Mesenchymal stem cell (in vitro differentiated cells and primary cell): ENCODE data around the gene STK40.

Source experiments
- DNase-seq: peaks from one replicate; pipeline ENCODE4 v3.0.0-alpha.2; 2013
- H2AFZ ChIP-seq: one replicate; pipeline ENCODE4 v1.6.1; 2013; ENCODE audit warnings: low read depth, mild to moderate bottlenecking, control low read depth, inconsistent platforms, low read length, moderate library complexity
- H2AK5ac ChIP-seq: 2 replicates; pipeline ENCODE4 v1.6.1; 2013; ENCODE audit warnings: low read length, moderate library complexity, mild to moderate bottlenecking, inconsistent platforms; ENCODE audit not compliant: severe bottlenecking
- H2BK120ac ChIP-seq: one replicate; pipeline ENCODE4 v1.6.1; 2013; ENCODE audit warnings: low read depth, mild to moderate bottlenecking, inconsistent platforms, low read length, moderate library complexity
- H2BK12ac ChIP-seq, 2 experiments: one replicate each; pipeline ENCODE4 v1.6.1; 2013; ENCODE audit warnings: inconsistent platforms in 2 of 2, low read length in 2 of 2, mild to moderate bottlenecking in 2 of 2, moderate library complexity in 2 of 2, control low read depth in 1 of 2
- H2BK15ac ChIP-seq: one replicate; pipeline ENCODE4 v1.6.1; 2013; ENCODE audit warnings: mild to moderate bottlenecking, low read depth, inconsistent platforms; ENCODE audit not compliant: poor library complexity, severe bottlenecking
- H2BK5ac ChIP-seq: 2 replicates; pipeline ENCODE4 v1.6.1; 2013; ENCODE audit warnings: low read depth, mild to moderate bottlenecking, low read length, control low read depth, inconsistent platforms; ENCODE audit not compliant: poor library complexity, severe bottlenecking
- H3K14ac ChIP-seq, 2 experiments: one replicate each; pipeline ENCODE4 v1.6.1; 2013; ENCODE audit warnings: inconsistent platforms in 2 of 2, low read length in 2 of 2, control low read depth in 1 of 2, mild to moderate bottlenecking in 1 of 2, moderate library complexity in 1 of 2
- H3K18ac ChIP-seq, 2 experiments: one replicate each; pipeline ENCODE4 v1.6.1; 2013; ENCODE audit warnings: inconsistent platforms in 2 of 2, low read length in 2 of 2, control low read depth in 1 of 2, low read depth in 1 of 2, mild to moderate bottlenecking in 1 of 2
- H3K23ac ChIP-seq, 2 experiments: one replicate each; pipeline ENCODE4 v1.6.1; 2013; ENCODE audit warnings: inconsistent platforms in 2 of 2, low read length in 2 of 2, mild to moderate bottlenecking in 2 of 2, moderate library complexity in 2 of 2, control low read depth in 1 of 2
- H3K27ac ChIP-seq: 2 replicates; pipeline ENCODE4 v1.5.1; 2013; ENCODE audit warnings: mild to moderate bottlenecking, moderate library complexity, low read length, control low read depth, inconsistent platforms; ENCODE audit not compliant: poor library complexity, severe bottlenecking
- H3K27me3 ChIP-seq, 2 experiments: 2 replicates each; pipeline versions ENCODE4 v1.6.1 to v1.7.0; 2013; ENCODE audit warnings: low read length in 2 of 2, mild to moderate bottlenecking in 2 of 2, moderate library complexity in 2 of 2, control low read depth in 1 of 2, inconsistent platforms in 1 of 2; ENCODE audit not compliant: control insufficient read depth in 1 of 2, insufficient read depth in 1 of 2
- H3K36me3 ChIP-seq, 2 experiments: 2 replicates each; pipeline versions ENCODE4 v1.6.1 to v1.7.0; 2013; ENCODE audit warnings: low read length in 2 of 2, control low read depth in 1 of 2, inconsistent platforms in 1 of 2, low read depth in 1 of 2, mild to moderate bottlenecking in 1 of 2; ENCODE audit not compliant: insufficient read depth in 2 of 2, control insufficient read depth in 1 of 2
- H3K4ac ChIP-seq, 2 experiments: one replicate each; pipeline ENCODE4 v1.6.1; 2013; ENCODE audit warnings: inconsistent platforms in 2 of 2, low read length in 2 of 2, mild to moderate bottlenecking in 2 of 2, moderate library complexity in 2 of 2, control low read depth in 1 of 2, low read depth in 1 of 2
- H3K4me1 ChIP-seq: 2 replicates; pipeline ENCODE4 v1.6.1; 2013; ENCODE audit warnings: low read depth, low read length, control low read depth; ENCODE audit not compliant: control insufficient read depth, insufficient read depth
- H3K4me2 ChIP-seq: 2 replicates; pipeline ENCODE4 v1.6.1; 2013; ENCODE audit warnings: low read length, mild to moderate bottlenecking, inconsistent platforms; ENCODE audit not compliant: poor library complexity, severe bottlenecking
- H3K4me3 ChIP-seq, 2 experiments: 2 replicates each; pipeline versions ENCODE4 v1.5.1 to v1.7.0; 2013; ENCODE audit warnings: low read length in 2 of 2, mild to moderate bottlenecking in 2 of 2, control low read depth in 1 of 2, low read depth in 1 of 2; ENCODE audit not compliant: insufficient read depth in 1 of 2
- H3K79me1 ChIP-seq: replicated peaks from 2 replicates; pipeline ENCODE4 v1.6.1; 2013; ENCODE audit warnings: mild to moderate bottlenecking, control low read depth, low read length, inconsistent platforms; ENCODE audit not compliant: poor library complexity, severe bottlenecking
- H3K9ac ChIP-seq: 2 replicates; pipeline ENCODE4 v1.7.0; 2013; ENCODE audit warnings: mild to moderate bottlenecking, low read length, moderate library complexity
- H3K9me3 ChIP-seq: 2 replicates; pipeline ENCODE4 v1.7.0; 2013; ENCODE audit warnings: mild to moderate bottlenecking, low read length; ENCODE audit not compliant: control insufficient read depth
- H4K8ac ChIP-seq: one replicate; pipeline ENCODE4 v1.6.1; 2013; ENCODE audit warnings: inconsistent platforms, mild to moderate bottlenecking, low read length, moderate library complexity
- H4K91ac ChIP-seq: one replicate; pipeline ENCODE4 v1.6.1; 2013; ENCODE audit warnings: mild to moderate bottlenecking, low read length, inconsistent platforms
- WGBS: methylation state at CpG from one replicate; pipeline ENCODE4 v1.1.7; 2013; ENCODE audit warnings: mixed read lengths; 5-methylcytosine and 5-hydroxymethylcytosine counted together

Gene STK40

GRCh38 chr1:36352125-36352909 lies 33.4 kb downstream of the STK40 start:
- H2BK12ac ChIP-seq: peak overlapping the region; percentile 34 to 54
- peak overlapping the region in 1 of 2 experiments; percentile 57 for H3K23ac ChIP-seq
- peak overlapping the region in 1 of 2 experiments; percentile 1 for H3K4me3 ChIP-seq
- H3K27ac ChIP-seq: peak overlapping the region; percentile 96
- peak overlapping the region; percentile 84 for H4K8ac ChIP-seq
- peaks cover 25% of the 10 kb centered on the region for H3K79me1 ChIP-seq
- H3K9me3 ChIP-seq: no peaks in the 10 kb centered on the region
- H3K36me3 ChIP-seq: peaks cover 57 to 77% of the 10 kb centered on the region in 2 experiments
- peak overlapping the region; percentile 76 for H2BK15ac ChIP-seq
- H2AK5ac ChIP-seq: peak overlapping the region; percentile 27
- no peak overlapping the region for H2AFZ ChIP-seq
- H2BK5ac ChIP-seq: peak overlapping the region; percentile 2
- H4K91ac ChIP-seq: peak overlapping the region; percentile 93
- WGBS: 56% methylated on average over 13 of the region's 13 CpGs
- H3K4me1 ChIP-seq: peaks cover 52% of the 10 kb centered on the region
- peak overlapping the region; percentile 52 to 61 for H3K4ac ChIP-seq
- H2BK120ac ChIP-seq: peak overlapping the region; percentile 93
- H3K9ac ChIP-seq: peak overlapping the region; percentile 80
- peak overlapping the region; percentile 79 to 86 for H3K18ac ChIP-seq
- H3K4me2 ChIP-seq: no peak overlapping the region
- H3K14ac ChIP-seq: peak overlapping the region in 1 of 2 experiments; percentile 28
- peak; percentile 47 for DNase-seq
- H3K27me3 ChIP-seq: no peaks in the 10 kb centered on the region

DNA sequence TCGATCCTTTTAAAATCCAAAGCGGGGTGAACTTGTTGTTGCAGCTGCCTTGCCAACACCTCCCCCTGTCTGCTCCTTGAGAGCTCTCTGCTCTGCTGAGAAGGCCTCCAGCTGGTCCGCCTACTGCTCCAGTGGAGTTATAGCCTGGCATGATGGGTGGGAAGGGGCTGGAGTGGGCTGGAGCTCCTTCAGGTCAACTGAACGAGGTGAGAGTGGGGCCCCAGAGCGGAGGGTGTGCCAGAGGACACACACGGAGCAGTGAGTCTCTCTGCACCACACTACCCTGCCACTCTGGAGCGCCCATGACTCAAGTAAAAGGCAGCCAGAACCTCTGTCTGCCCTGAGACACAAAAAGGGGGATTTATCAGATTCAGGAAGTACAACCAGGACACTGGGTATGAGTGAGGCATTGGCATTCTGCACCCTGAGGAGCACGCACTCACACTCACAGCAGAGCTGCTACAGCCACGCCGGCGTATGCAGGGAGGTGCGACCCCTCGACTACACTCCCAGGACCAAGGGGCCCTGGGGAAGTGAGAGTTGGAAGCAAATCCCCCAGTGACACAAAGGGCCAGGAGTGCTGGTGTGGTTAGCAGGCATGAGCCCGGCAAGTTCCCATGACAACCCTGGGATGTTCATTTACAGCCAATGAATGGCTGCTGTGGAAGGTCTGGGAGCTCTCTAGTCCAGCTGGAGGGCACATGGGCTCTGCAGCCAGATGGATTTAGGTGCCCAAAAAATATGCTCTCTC lies 34.3 kb downstream of the STK40 start:
- peak overlapping the region; percentile 93 for H2BK120ac ChIP-seq

GRCh38 chr1:36350659-36351226 lies 35.0 kb downstream of the STK40 start:
- Histone ChIP-seq H3K18ac (peak overlapping the region; percentile 85 to 98), H3K4me2 (peak overlapping the region; percentile 25), H2AFZ (no peak overlapping the region), H3K27me3 (no peaks in the 10 kb centered on the region), H3K14ac (peak overlapping the region in 1 of 2 experiments; percentile 73), H3K4me3 (peak overlapping the region in 1 of 2 experiments; percentile 48), H4K91ac (peak overlapping the region; percentile 99), H3K9me3 (no peaks in the 10 kb centered on the region), H3K36me3 (peaks cover 61 to 76% of the 10 kb centered on the region in 2 experiments), H4K8ac (peak overlapping the region; percentile 96), H2AK5ac (peak overlapping the region; percentile 94), H2BK12ac (peak overlapping the region; percentile 94 to 98), H3K4me1 (peaks cover 52% of the 10 kb centered on the region), H3K79me1 (peaks cover 29% of the 10 kb centered on the region), H3K9ac (peak overlapping the region; percentile 80), H3K27ac (peak overlapping the region; percentile 96), H2BK15ac (peak overlapping the region; percentile 85), H2BK5ac (peak overlapping the region; percentile 87), H3K23ac (no peak overlapping the region), H3K4ac (peak overlapping the region; percentile 70 to 94), H2BK120ac (peak overlapping the region; percentile 89)
- peak; percentile 91 for DNase-seq
- WGBS: 42% methylated on average over 12 of the region's 13 CpGs

More for the DNA sequence above, 34.3 kb downstream of the STK40 start:
- H4K91ac ChIP-seq: peak overlapping the region; percentile 97
- peak overlapping the region; percentile 96 for H4K8ac ChIP-seq
- H3K4me2 ChIP-seq: peak overlapping the region; percentile 25
- no peak overlapping the region for H3K23ac ChIP-seq
- peak overlapping the region; percentile 83 to 90 for H3K4ac ChIP-seq
- H3K36me3 ChIP-seq: peaks cover 62 to 77% of the 10 kb centered on the region in 2 experiments
- H3K14ac ChIP-seq: peak overlapping the region in 1 of 2 experiments; percentile 85
- H2BK5ac ChIP-seq: peak overlapping the region; percentile 76
- H2AFZ ChIP-seq: no peak overlapping the region
- peak overlapping the region; percentile 76 for H2BK15ac ChIP-seq
- peak overlapping the region; percentile 80 for H3K9ac ChIP-seq
- H3K27me3 ChIP-seq: no peaks in the 10 kb centered on the region
- no peaks in the 10 kb centered on the region for H3K9me3 ChIP-seq
- peak overlapping the region; percentile 61 for H2AK5ac ChIP-seq
- peaks cover 27% of the 10 kb centered on the region for H3K79me1 ChIP-seq
- WGBS: 25% methylated on average over 14 of the region's 14 CpGs
- H3K27ac ChIP-seq: peak overlapping the region; percentile 96
- H2BK12ac ChIP-seq: peak overlapping the region; percentile 82 to 98
- DNase-seq: peak; percentile 93
- H3K4me1 ChIP-seq: peaks cover 52% of the 10 kb centered on the region
- peak overlapping the region in 1 of 2 experiments; percentile 48 for H3K4me3 ChIP-seq
- peak overlapping the region; percentile 79 to 98 for H3K18ac ChIP-seq
